ENCODE results near the gene STX18. TPM values are rescaled to one million over a fixed set of nuclear protein-coding genes. Genes with fewer than 3 reads are reported as not detected.

STX18 gene
- total RNA-seq, 1 donor from 2014 or later, result 20.4 TPM

DNA sequence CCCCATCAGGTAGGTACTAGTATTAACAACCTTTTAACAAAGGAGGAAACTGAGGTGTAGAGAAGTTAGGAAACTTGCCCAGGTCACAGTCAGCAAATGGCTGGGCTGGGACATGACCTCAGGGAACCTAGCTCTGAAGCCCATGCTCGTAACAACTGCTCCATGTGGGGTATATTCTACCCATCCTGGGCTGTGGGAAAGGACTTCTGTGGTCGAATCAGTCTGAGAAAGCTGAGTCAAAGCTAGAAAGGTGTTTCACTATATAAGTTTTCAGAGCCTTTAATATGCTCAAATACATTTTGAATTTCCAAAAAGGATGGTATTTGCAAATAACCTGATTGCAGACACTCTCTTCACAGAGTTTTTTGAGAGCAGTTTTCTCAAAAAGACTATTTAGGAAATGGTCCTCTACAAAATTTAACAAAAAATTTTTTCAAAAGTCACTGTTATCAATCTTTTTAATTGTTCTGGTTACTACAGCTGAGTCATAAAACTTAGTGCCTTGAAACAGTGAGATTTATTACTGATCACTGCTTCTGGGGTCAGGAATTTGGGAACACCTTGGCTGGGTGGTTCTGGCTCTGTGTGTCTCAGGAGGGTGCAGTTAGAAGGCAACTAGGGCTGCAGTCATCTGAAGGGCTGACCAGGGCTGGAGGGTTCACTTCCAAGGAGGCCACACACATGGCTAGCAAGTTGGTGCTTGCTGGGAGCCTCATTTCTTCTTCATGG, 101.4 kb downstream of the STX18 start:
- H3K36me3 ChIP-seq, result peaks cover 0 to 15% of the 10 kb centered on the region in 2 donors
- H3K27me3 ChIP-seq, result no peaks in the 10 kb centered on the region
- H3K4me1 ChIP-seq, result peaks cover 12% of the 10 kb centered on the region
- H3K9me3 ChIP-seq, result no peaks in the 10 kb centered on the region
- intact Hi-C loops (cut with DNase I), result no loop called here
- TF ChIP-seq POLR2A (IDR thresholded peaks at IDR 0.05) (no peak), CTCF (IDR thresholded peaks at IDR 0.05) (no peak), POLR2AphosphoS5 (IDR thresholded peaks at IDR 0.05; ENCODE audit: insufficient read depth in 1 of 2, low read depth in 1 of 2) (no peak)
- H3K27ac ChIP-seq, result no peak overlapping the region
- H3K4me3 ChIP-seq, result no peak overlapping the region
- no peak for DNase-seq (ENCODE audit: extremely low spot score in 2 of 2)

DNA sequence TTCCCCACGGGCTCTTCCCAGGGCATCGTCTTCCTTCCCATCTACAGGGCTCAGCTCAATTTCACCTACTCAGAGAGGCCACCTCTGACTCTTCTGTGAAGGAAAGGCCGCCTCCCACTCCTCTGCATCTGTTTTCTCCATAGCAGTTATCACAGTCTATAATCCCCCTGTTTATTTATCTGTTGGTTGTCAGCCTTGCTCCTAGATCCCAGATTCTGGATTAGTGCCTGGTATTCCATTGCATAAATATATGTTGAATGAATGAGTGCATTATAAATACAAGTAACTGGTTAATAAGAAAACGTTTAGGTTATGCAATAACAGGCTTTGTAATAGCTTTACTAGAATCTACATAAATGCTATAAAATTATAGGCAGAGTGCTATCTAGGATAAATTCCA, 102.1 kb downstream of the STX18 start:
- TF ChIP-seq CTCF (IDR thresholded peaks at IDR 0.05) (no peak), POLR2A (IDR thresholded peaks at IDR 0.05) (no peak), POLR2AphosphoS5 (IDR thresholded peaks at IDR 0.05; ENCODE audit: insufficient read depth in 1 of 2, low read depth in 1 of 2) (no peak)
- peak in 1 of 2 donors; percentile 52 for DNase-seq (ENCODE audit: extremely low spot score in 2 of 2)
- Histone ChIP-seq H3K9me3 (no peaks in the 10 kb centered on the region), H3K36me3 (peaks cover 0 to 15% of the 10 kb centered on the region in 2 donors), H3K27me3 (no peaks in the 10 kb centered on the region), H3K4me1 (peaks cover 12% of the 10 kb centered on the region), H3K27ac (no peak overlapping the region), H3K4me3 (no peak overlapping the region)
- intact Hi-C loops (cut with DNase I), result no loop called here

DNA sequence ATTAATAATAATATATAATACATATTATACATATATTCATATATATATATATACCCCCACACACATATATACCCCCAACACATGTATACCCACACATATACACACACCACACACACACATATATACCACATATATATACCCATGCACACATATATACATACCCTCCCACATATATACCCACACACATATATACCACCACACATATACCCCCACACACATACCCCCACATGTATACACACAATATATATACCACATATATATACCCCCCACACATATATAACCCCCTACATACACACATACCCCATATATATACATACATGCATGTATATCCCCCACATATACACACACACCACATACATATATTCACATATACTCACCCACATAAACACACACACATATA, 103.0 kb downstream of the STX18 start:
- Histone ChIP-seq H3K27me3 (no peaks in the 10 kb centered on the region), H3K4me1 (peaks cover 5% of the 10 kb centered on the region), H3K9me3 (no peaks in the 10 kb centered on the region), H3K4me3 (no peak overlapping the region), H3K27ac (no peak overlapping the region), H3K36me3 (peaks cover 0 to 19% of the 10 kb centered on the region in 2 donors)
- intact Hi-C loops (cut with DNase I), result no loop called here
- TF ChIP-seq CTCF (IDR thresholded peaks at IDR 0.05), result no peak
- no peak for TF ChIP-seq POLR2A (IDR thresholded peaks at IDR 0.05)
- TF ChIP-seq POLR2AphosphoS5 (IDR thresholded peaks at IDR 0.05; ENCODE audit: insufficient read depth in 1 of 2, low read depth in 1 of 2), result no peak
- DNase-seq (ENCODE audit: extremely low spot score in 2 of 2), result no peak

DNA sequence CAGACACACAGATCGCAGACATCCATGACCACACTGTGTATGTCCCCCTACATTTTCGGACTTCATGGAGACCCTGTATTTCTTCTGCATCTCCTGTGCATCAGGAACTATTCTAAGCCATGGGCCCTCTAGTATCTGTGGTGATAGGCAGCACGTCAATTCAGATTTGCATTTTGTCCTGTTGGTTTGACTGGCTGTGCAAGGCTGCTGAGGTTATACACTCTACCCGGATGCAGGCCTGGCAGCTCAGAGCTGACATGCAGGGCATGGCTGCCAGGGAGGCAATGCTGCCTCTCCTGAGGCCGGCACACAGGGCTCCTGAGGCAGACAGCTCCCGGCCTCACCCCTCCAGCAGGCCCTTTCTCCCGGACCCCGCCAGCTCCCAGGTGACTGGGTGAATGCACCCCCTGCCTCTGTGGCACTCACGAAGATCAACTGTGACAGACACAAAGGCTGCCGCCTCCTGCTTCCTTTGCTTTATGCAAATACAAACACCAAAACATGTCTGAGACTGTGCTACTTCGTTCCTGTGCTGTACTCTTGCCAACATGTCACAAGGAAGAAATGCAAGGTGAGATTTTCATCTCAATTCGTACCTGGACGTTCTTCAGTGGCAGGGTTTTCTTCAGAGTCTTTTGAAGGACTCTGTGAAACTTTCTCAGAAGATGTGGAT, 103.9 kb downstream of the STX18 start:
- Histone ChIP-seq H3K27me3 (no peaks in the 10 kb centered on the region), H3K4me3 (no peak overlapping the region), H3K4me1 (no peaks in the 10 kb centered on the region), H3K27ac (no peak overlapping the region), H3K9me3 (no peaks in the 10 kb centered on the region), H3K36me3 (peaks cover 0 to 19% of the 10 kb centered on the region in 2 donors)
- TF ChIP-seq CTCF (IDR thresholded peaks at IDR 0.05), result no peak
- TF ChIP-seq POLR2A (IDR thresholded peaks at IDR 0.05), result no peak
- TF ChIP-seq POLR2AphosphoS5 (IDR thresholded peaks at IDR 0.05; ENCODE audit: insufficient read depth in 1 of 2, low read depth in 1 of 2), result no peak
- DNase-seq (ENCODE audit: extremely low spot score in 2 of 2), result no peak
- intact Hi-C loops (cut with DNase I), result no loop called here
